ENCODE data around the gene SMCO2. TPM values are rescaled to one million over a fixed set of nuclear protein-coding genes. Genes with fewer than 3 reads are reported as not detected.
A peak's percentile ranks its signal among the peaks of the same experiment; 100 is the strongest.

The SMCO2 gene
- total RNA-seq, 2 experiments from 2014 or later = 0.89 to 0.91 TPM

DNA sequence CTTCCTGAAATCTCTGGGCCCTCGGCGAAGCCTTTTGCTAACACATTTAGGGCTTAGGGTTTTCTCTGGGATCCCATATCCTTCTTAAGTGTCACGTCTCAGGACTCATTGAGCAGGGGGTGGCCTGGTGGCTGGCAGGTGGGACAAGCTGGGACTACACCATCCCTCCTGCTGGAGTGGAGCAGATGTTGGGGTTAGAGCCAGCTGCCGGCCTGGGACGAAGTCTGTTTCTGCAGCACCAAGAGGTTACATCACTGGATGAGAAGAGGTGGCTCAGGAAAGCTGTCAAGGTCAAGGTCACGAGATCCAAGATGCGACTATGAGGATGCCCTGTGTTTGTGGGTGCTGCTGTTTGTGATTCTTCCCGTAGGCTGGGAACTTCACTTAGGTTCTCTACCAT is 16.3 kb downstream of the SMCO2 start:
- no peaks in the 10 kb centered on the region for H3K9me3 Mint-ChIP-seq (ENCODE audit: low read depth)
- ATAC-seq (no peak), DNase-seq (no peak)
- no peak overlapping the region for H3K4me3 Mint-ChIP-seq
- peaks cover 53% of the 10 kb centered on the region for H3K4me1 Mint-ChIP-seq
- H3K27me3 Mint-ChIP-seq = peaks cover 31% of the 10 kb centered on the region
- no peak overlapping the region for H3K27ac Mint-ChIP-seq
- CTCF ChIA-PET = interaction anchor here (1.0 kb wide), 1 partner anchor 93 kb away, joined by 3 read pairs; no protein-coding TSS in a partner anchor
- peaks cover 16% of the 10 kb centered on the region for H3K36me3 Mint-ChIP-seq

DNA sequence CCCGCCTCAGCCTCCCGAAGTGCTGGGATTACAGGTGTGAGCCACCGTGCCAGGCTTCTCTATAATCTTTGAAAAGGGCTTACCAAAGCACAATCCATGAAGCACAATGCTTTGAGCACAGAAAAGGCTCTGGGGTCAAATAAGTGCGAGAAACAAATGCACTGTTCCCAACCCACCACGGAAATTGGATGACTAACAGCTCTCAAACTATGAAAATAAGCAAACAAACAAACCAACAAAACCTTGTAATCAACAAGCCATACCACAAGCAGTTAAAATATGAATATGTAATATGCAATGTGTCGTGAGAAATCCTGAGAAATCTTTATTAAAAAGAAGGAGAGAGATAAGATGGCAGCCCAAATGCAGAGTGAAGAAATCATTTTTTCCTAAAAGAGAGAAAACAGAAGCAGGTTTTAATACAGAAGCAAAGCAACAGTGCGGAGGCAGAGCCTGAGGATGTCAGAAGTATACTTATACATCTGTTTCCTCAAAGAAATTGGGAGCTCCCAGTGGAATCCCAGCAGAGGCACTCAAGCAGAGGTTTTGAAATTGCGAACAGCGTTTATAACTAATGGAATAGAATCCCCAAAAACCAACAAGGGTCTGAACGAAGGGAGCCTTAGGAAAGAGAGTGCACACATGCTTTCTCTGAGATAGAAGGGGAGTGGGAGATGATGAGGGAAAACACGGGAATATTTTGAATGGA is 17.1 kb downstream of the SMCO2 start:
- Mint-ChIP-seq H3K4me1 (peaks cover 56% of the 10 kb centered on the region), H3K27ac (peak overlapping the region; percentile 30), H3K36me3 (peaks cover 16% of the 10 kb centered on the region), H3K27me3 (peaks cover 35% of the 10 kb centered on the region), H3K4me3 (no peak overlapping the region), H3K9me3 (ENCODE audit: low read depth) (no peaks in the 10 kb centered on the region)
- no peak for ATAC-seq
- DNase-seq = peak; percentile 48
- CTCF ChIA-PET = interaction anchor here (1.2 kb wide), 1 partner anchor 450 kb away, joined by 3 read pairs; the partner anchor contains the start of gene TM7SF3

DNA sequence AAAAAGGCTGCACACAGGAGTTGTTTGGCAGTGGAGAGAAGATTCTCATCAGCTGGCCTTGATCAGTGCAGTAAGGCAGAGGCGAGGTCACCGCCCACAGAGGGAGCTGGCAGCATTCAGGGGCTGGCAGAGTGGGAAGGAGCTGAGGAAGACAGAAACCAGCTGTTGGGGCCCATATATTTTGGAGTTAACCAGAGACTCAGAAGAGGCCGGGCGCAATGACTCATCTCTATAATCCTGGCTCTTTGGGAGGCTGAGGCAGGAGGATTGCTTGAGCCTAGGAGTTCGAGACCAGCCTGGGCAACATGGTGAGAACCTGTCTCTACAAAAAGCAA is 17.7 kb downstream of the SMCO2 start:
- DNase-seq (no peak), ATAC-seq (no peak)
- Mint-ChIP-seq H3K4me1 (peaks cover 55% of the 10 kb centered on the region), H3K36me3 (peaks cover 14% of the 10 kb centered on the region), H3K27me3 (peaks cover 37% of the 10 kb centered on the region), H3K4me3 (no peak overlapping the region), H3K9me3 (ENCODE audit: low read depth) (no peaks in the 10 kb centered on the region), H3K27ac (no peak overlapping the region)
- CTCF ChIA-PET = interaction anchor here (1.2 kb wide), 1 partner anchor 450 kb away, joined by 3 read pairs; the partner anchor contains the start of gene TM7SF3

DNA sequence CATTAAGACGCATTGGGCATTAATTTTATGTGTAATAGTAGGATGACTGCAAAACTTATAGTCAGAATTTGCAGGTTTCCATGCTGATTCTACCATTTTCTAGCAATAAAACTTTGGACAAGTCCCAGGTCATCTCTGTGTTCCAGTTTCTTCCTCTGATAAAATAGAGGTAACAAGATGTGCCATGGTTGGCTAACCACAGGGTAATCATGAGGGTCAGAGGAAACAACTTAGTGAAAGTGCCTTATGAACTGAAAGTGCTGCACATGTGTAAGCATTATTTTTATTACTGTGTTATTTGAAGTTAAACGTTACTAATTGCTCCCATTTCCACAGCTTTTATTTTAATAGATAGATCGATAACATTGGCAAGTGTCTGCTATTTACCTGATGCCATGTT is 21.1 kb downstream of the SMCO2 start:
- CTCF ChIA-PET = no interaction called here
- ATAC-seq (no peak), DNase-seq (no peak)
- Mint-ChIP-seq H3K4me1 (peaks cover 36% of the 10 kb centered on the region), H3K36me3 (peaks cover 12% of the 10 kb centered on the region), H3K9me3 (ENCODE audit: low read depth) (no peaks in the 10 kb centered on the region), H3K27me3 (peaks cover 33% of the 10 kb centered on the region), H3K27ac (no peak overlapping the region), H3K4me3 (no peak overlapping the region)

DNA sequence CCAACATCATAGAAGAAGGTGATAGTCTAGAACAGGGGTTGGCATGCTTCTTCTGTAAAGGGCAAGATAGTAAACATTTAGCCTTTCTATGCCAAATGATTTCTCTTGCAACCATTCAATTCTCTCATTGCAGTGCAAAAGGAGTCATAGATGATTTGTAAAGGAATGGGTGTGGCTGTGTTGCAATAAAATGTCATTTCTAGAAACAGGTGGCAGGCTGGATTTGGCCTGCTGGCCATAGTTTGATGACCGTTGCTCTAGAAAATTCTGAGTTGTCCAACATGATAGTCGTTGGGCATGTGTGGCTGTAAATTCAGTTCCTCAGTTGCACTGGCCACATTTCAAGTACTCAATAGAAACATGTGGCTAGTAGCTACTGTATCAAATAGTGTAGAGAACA is 21.7 kb downstream of the SMCO2 start:
- no peaks in the 10 kb centered on the region for H3K9me3 Mint-ChIP-seq (ENCODE audit: low read depth)
- H3K4me3 Mint-ChIP-seq = no peak overlapping the region
- DNase-seq (no peak), ATAC-seq (no peak)
- H3K27me3 Mint-ChIP-seq = peaks cover 31% of the 10 kb centered on the region
- H3K4me1 Mint-ChIP-seq = peaks cover 37% of the 10 kb centered on the region
- H3K27ac Mint-ChIP-seq = no peak overlapping the region
- peaks cover 12% of the 10 kb centered on the region for H3K36me3 Mint-ChIP-seq
- CTCF ChIA-PET = no interaction called here

DNA sequence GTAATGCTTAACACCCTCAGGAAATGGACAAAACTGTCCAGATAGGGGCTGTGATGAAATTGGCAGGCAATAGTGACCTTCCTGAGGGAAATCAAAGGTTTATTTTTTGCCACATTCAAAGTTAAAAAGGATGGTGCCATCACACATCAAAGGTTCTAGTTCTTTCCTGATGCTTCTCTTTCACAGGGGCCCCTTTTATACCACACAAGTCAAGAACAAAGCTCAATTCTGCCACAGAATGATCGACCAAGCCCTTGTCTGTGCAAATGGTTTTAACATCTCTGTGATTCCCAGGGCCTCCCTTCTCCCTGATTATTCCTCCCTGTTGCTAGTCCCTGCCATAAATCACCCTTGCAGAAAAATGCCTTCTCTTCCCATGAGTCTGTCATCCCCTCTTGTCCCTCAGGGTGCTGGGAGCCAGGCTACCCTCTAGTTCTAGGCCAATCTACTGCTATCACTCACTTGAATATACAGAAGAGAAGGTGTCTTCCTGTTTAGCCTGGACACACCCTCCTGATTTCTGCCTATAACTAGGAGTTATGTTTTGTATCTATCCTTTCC is 22.7 kb downstream of the SMCO2 start:
- no peaks in the 10 kb centered on the region for H3K9me3 Mint-ChIP-seq (ENCODE audit: low read depth)
- no peak overlapping the region for H3K27ac Mint-ChIP-seq
- ATAC-seq (no peak), DNase-seq (no peak)
- peaks cover 29% of the 10 kb centered on the region for H3K4me1 Mint-ChIP-seq
- no peak overlapping the region for H3K4me3 Mint-ChIP-seq
- CTCF ChIA-PET = no interaction called here
- peaks cover 9% of the 10 kb centered on the region for H3K36me3 Mint-ChIP-seq
- peaks cover 33% of the 10 kb centered on the region for H3K27me3 Mint-ChIP-seq

DNA sequence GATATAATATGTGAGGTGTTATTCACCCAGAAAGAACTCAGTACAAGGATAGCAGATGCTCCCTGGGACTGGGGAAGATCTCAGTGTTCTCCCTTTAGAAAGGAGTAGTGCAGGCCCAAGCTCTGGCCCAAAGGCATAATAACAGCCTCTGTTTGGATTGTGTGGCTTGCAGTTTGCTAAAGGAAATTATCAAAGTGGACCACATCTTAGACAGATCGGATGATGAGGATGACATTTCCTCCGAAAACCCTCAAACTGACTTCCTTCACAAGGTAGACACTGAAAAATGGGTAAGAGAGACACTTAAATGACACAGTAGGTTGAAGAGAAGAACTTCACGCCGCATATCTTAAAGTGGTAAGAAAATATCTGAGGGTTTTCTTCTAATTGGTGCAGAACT is 26.1 kb downstream of the SMCO2 start:
- Mint-ChIP-seq H3K36me3 (peaks cover 16% of the 10 kb centered on the region), H3K4me3 (no peak overlapping the region), H3K9me3 (ENCODE audit: low read depth) (peaks cover 15% of the 10 kb centered on the region), H3K27ac (no peak overlapping the region), H3K4me1 (peaks cover 25% of the 10 kb centered on the region), H3K27me3 (peaks cover 31% of the 10 kb centered on the region)
- DNase-seq (no peak), ATAC-seq (no peak)
- CTCF ChIA-PET = no interaction called here

DNA sequence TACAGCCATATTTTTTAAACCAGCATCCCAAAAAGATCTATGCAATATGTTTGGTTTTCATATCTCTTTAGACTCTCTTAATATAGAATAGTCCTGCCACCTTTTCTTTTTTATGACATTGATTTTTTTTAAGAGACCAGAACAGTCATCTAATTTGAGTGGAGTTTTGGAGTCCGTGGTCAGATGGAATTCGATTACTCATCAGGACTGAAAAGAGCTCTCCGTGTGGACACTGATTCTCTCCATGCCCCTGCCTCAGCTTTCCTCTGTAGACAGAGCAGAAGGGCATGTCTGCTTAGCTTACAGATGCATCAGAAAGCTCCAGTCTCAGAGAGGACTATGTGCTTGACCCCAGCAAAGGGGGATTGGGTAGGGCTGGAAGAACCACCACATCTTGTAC is 27.8 kb downstream of the SMCO2 start:
- Mint-ChIP-seq H3K4me1 (peaks cover 18% of the 10 kb centered on the region), H3K36me3 (peaks cover 21% of the 10 kb centered on the region), H3K27me3 (peaks cover 22% of the 10 kb centered on the region), H3K27ac (no peak overlapping the region), H3K4me3 (no peak overlapping the region), H3K9me3 (ENCODE audit: low read depth) (peaks cover 23% of the 10 kb centered on the region)
- ATAC-seq (no peak), DNase-seq (no peak)
- CTCF ChIA-PET = no interaction called here

DNA sequence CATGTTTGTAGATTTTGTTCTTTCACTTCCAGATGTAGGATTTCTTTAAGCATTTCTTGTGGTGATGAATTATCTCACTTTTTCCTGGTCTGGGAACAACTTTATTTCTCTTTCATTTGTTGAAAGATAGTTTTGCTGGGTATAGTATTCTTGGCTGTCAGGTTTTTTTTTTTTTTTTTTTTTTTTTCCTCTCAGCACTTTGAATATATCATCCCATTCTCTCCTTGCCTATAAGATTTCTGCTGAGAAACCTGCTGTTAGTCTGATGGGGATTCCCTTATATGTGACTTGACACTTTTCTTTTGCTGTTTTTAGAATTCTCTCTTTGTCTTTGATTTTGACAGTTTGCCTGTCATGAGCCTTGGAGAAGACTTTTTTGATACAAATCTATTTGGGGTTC is 30.5 kb downstream of the SMCO2 start:
- Mint-ChIP-seq H3K9me3 (ENCODE audit: low read depth) (peaks cover 23% of the 10 kb centered on the region), H3K4me1 (peaks cover 11% of the 10 kb centered on the region), H3K27ac (no peak overlapping the region), H3K27me3 (peaks cover 15% of the 10 kb centered on the region), H3K4me3 (no peak overlapping the region), H3K36me3 (peaks cover 21% of the 10 kb centered on the region)
- CTCF ChIA-PET = no interaction called here
- no peak for DNase-seq
- no peak for ATAC-seq

DNA sequence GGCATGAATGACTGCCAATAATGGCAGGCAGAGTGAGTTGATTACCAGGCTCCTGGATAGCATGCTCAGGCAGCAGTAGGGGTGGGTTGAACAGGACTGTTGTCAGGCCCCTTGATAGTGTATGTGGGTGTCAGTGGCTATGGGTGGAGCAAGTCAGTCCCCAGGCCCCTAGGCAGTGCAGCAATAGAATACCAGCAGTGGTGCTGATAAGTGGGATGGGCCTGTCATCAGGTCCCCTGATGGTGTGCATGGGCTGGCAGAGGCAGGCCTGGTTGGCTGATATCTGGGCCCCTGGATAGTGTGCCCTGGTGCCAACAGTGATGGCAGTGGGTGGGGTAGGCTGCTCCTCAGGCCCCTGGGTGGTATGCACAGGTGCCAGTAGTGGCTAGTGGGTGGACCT is 32.4 kb downstream of the SMCO2 start:
- Mint-ChIP-seq H3K4me1 (no peaks in the 10 kb centered on the region), H3K4me3 (no peak overlapping the region), H3K27ac (no peak overlapping the region), H3K27me3 (peaks cover 11% of the 10 kb centered on the region), H3K36me3 (peaks cover 21% of the 10 kb centered on the region), H3K9me3 (ENCODE audit: low read depth) (peaks cover 23% of the 10 kb centered on the region)
- CTCF ChIA-PET = no interaction called here
- DNase-seq = no peak
- ATAC-seq = no peak

DNA sequence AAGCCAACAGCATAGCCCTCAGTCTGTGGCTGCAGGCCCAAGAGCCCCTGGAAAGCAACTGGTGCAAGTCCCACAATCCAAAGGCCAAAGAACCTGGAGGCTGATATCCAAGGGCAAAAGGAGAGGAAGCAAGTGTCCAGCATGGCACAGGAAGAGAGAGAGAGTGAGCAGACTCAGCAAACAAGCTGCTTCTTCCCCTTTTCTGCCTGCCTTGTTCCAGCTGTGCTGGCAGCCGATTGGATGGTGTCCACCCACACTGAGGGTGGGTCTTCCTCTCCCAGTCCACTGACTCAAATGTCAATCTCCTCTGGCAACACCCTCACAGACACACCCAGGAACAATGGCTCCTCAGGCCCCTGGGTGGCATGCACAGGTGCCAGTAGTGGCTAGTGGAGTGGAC is 33.5 kb downstream of the SMCO2 start:
- Mint-ChIP-seq H3K4me1 (no peaks in the 10 kb centered on the region), H3K27ac (no peak overlapping the region), H3K36me3 (peaks cover 21% of the 10 kb centered on the region), H3K4me3 (no peak overlapping the region), H3K27me3 (peaks cover 7% of the 10 kb centered on the region), H3K9me3 (ENCODE audit: low read depth) (peaks cover 20% of the 10 kb centered on the region)
- ATAC-seq (no peak), DNase-seq (no peak)
- CTCF ChIA-PET = no interaction called here

DNA sequence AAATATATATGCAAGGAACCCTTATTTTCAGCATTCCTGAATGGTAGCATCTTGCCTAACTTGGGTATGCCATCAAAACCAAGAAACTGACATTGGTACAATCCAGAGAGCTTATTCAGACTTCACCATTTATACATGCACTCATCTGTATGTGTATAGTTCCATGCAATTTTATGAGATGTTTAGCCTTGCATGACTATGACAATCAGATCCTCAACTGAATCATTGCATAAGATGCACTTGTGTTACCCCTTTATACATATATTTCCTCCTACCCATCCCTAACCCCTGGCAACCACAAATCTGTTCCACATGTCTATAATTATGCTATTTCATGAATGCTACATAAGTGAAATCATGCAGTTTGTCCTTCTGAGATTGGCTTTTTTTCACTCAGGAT is 40.4 kb downstream of the SMCO2 start:
- no peak for ATAC-seq
- Mint-ChIP-seq H3K36me3 (peaks cover 5% of the 10 kb centered on the region), H3K9me3 (ENCODE audit: low read depth) (peaks cover 2% of the 10 kb centered on the region), H3K27ac (no peak overlapping the region), H3K27me3 (peaks cover 32% of the 10 kb centered on the region), H3K4me1 (peaks cover 3% of the 10 kb centered on the region), H3K4me3 (no peak overlapping the region)
- no peak for DNase-seq
- CTCF ChIA-PET = no interaction called here

DNA sequence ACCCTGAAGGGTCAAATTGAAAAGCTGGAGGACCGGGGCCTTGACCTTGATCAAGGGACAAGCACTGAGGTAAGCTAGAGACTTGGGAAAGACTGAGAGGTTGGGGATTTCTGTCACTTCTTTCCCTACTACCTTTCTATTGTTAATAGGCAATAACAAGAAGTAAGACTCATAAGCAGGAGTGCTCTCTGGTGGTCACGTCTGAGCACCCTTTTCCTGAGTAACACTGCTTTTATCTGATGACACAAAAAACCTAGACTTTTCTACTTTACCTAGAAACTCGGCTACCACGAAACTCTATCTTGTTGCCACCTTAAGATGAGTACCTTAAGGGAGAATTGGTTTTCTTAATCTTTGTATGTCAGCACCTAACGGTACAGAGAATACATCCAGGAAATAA is 41.9 kb downstream of the SMCO2 start:
- no peak overlapping the region for H3K4me3 Mint-ChIP-seq
- H3K27ac Mint-ChIP-seq = no peak overlapping the region
- ATAC-seq (no peak), DNase-seq (no peak)
- peaks cover 5% of the 10 kb centered on the region for H3K36me3 Mint-ChIP-seq
- CTCF ChIA-PET = interaction anchor here (0.8 to 1.0 kb wide), 2 partner anchors 35 to 52 kb away, joined by 3 to 5 read pairs; partner anchors contain the start of gene PPFIBP1
- H3K9me3 Mint-ChIP-seq (ENCODE audit: low read depth) = peaks cover 2% of the 10 kb centered on the region
- H3K4me1 Mint-ChIP-seq = peaks cover 3% of the 10 kb centered on the region
- H3K27me3 Mint-ChIP-seq = peaks cover 41% of the 10 kb centered on the region

DNA sequence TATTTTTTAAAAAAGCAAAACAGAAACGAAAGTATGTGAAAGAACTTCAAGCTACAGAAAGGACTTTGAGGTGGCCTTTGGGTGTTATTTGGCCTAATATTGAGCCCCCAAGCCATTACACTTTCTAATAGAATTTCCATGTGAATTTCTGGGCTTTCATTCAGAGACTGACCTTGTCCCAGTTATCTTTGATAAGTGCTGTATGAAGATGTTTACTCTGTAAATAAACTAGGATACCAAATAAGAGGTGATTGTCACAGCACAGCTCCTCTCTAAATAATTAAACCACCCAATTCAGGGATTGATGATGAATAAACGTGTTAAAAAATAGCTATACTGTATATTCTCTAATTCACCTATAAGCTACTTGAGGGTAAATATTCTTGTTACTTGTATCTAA is 44.7 kb downstream of the SMCO2 start:
- Mint-ChIP-seq H3K27ac (no peak overlapping the region), H3K36me3 (peaks cover 5% of the 10 kb centered on the region), H3K9me3 (ENCODE audit: low read depth) (peaks cover 2% of the 10 kb centered on the region), H3K4me3 (no peak overlapping the region), H3K4me1 (peaks cover 8% of the 10 kb centered on the region), H3K27me3 (peaks cover 46% of the 10 kb centered on the region)
- CTCF ChIA-PET = interaction anchor here (2.0 kb wide), 1 partner anchor 57 kb away, joined by 5 read pairs; no protein-coding TSS in a partner anchor
- no peak for ATAC-seq
- DNase-seq = no peak
